Stimulated activated naive CD8-positive, alpha-beta T cell treated with anti-CD3 and anti-CD28 coated beads, Interleukin-15, Interleukin-2, amounts not matched to agents 100 ng/mL and 50 ng/mL, for 24 hours (primary cell): ENCODE results near the gene MT1HL1.

ENCODE experiments used
- H3K27ac Mint-ChIP-seq: one replicate; pipeline ENCODE4 v1.8.0; 2021; ENCODE audit warnings: mild to moderate bottlenecking, mixed read lengths
- H3K27me3 Mint-ChIP-seq: one replicate; pipeline ENCODE4 v1.8.0; 2021; ENCODE audit warnings: mixed read lengths
- H3K36me3 Mint-ChIP-seq: one replicate; pipeline ENCODE4 v1.8.0; 2021; ENCODE audit warnings: low read depth, mixed read lengths
- H3K4me1 Mint-ChIP-seq: one replicate; pipeline ENCODE4 v1.8.0; 2021; ENCODE audit warnings: low read depth, mixed read lengths
- H3K4me3 Mint-ChIP-seq: one replicate; pipeline ENCODE4 v1.8.0; 2021; ENCODE audit warnings: mild to moderate bottlenecking, mixed read lengths
- H3K9me3 Mint-ChIP-seq: one replicate; pipeline ENCODE4 v1.8.0; 2021; ENCODE audit warnings: mixed read lengths

MT1HL1 gene

DNA sequence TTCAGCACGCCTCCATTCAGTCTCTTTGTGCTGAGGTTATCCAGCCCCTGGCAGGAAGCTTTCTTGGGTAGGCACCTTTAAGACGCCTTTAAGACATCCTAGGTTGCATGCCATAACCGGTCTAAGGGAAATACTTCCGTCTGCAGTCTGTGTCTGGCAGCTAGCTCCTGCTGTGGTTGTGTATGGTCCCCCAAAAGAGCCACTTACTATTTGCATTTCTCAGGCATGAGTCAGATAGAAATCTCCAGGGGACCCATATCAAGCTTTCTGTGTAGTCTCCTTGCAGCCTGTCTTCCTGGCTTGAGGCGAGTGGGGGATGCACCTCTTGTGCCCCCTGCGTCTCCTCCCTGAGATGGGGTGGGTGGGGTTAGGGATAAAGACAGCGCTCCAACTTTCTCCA, 27.8 kb upstream of the MT1HL1 start:
- Mint-ChIP-seq H3K9me3 (no peaks in the 10 kb centered on the region), H3K27ac (no peak overlapping the region), H3K36me3 (no peaks in the 10 kb centered on the region), H3K4me1 (no peaks in the 10 kb centered on the region), H3K27me3 (peaks cover 8% of the 10 kb centered on the region), H3K4me3 (no peak overlapping the region)

DNA sequence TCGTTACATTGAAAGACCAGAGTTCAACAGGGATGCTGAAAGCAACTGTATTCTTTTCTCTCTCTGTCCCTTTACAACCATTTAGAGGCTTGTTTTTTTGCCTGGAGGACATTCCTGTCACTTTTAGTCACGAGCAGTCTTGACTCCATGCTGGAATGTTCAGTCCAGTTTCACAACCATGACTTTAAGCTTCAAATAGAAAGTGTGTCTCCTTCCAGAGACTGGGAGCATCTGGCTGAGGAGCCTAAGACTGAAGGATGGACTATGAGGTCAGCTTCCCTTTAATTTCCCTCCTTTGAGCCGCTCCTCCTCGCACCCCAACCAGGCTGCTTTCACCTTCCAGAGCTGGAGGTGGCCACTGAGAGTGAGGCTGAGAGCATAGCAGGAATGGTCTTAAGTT, 27.2 kb upstream of the MT1HL1 start:
- no peaks in the 10 kb centered on the region for H3K4me1 Mint-ChIP-seq
- peaks cover 8% of the 10 kb centered on the region for H3K27me3 Mint-ChIP-seq
- no peaks in the 10 kb centered on the region for H3K36me3 Mint-ChIP-seq
- no peak overlapping the region for H3K27ac Mint-ChIP-seq
- no peak overlapping the region for H3K4me3 Mint-ChIP-seq
- H3K9me3 Mint-ChIP-seq, result no peaks in the 10 kb centered on the region

DNA sequence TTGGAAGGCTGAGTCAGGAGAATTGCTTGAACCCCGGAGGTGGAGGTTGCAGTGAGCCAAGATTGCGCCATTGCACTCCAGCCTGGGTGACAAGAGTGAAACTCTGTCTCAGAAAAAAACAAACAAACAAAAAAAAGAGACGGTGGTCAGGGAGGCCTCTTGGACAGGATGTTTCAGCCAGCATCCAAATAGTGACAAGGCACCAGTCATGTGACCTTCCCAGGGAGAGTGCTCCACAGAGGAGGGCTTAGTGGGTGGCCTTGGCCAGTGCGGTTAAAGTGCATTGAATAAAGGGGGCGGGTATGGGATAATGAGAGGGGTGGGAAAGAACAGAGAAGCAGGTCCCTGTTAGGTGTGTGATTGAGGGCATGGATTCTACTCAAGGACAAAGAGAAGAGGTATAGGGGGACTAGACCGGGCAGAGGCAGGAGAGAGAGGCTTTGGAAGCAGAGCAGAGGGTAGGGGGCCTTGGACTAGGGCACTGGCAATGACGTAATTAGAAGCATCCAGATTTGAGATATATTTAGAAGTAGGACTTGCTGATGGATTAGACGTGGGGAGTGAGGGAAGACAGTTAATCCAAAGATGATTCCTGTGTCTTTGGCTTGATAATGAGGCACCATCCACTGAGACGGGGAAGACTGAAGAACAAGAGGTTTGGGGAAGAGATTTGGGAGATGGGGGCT, 25.8 kb upstream of the MT1HL1 start:
- H3K27ac Mint-ChIP-seq, result no peak overlapping the region
- H3K4me1 Mint-ChIP-seq, result no peaks in the 10 kb centered on the region
- peaks cover 8% of the 10 kb centered on the region for H3K27me3 Mint-ChIP-seq
- H3K36me3 Mint-ChIP-seq, result no peaks in the 10 kb centered on the region
- H3K4me3 Mint-ChIP-seq, result no peak overlapping the region
- H3K9me3 Mint-ChIP-seq, result peaks cover 5% of the 10 kb centered on the region

DNA sequence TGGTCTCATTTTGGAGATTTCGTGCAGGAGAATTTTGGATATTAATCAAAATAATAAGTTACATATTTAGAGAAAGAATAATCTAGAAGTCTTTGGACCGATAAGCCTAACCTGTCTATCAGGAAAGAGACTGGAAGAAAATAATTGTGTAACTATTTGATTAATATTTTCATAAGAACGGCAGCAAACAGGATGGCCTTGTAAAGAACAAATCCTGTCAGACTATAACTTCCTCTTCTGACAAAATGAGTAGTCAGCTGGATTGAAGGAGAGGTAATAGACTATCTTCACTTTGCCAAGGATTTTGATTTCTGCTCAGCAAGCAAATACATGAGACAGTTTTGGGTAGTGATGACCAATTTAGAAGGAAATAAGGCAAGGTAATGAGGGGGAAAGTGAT, 25.0 kb upstream of the MT1HL1 start:
- peaks cover 5% of the 10 kb centered on the region for H3K9me3 Mint-ChIP-seq
- H3K36me3 Mint-ChIP-seq, result no peaks in the 10 kb centered on the region
- no peaks in the 10 kb centered on the region for H3K4me1 Mint-ChIP-seq
- no peak overlapping the region for H3K27ac Mint-ChIP-seq
- no peak overlapping the region for H3K4me3 Mint-ChIP-seq
- peaks cover 4% of the 10 kb centered on the region for H3K27me3 Mint-ChIP-seq

DNA sequence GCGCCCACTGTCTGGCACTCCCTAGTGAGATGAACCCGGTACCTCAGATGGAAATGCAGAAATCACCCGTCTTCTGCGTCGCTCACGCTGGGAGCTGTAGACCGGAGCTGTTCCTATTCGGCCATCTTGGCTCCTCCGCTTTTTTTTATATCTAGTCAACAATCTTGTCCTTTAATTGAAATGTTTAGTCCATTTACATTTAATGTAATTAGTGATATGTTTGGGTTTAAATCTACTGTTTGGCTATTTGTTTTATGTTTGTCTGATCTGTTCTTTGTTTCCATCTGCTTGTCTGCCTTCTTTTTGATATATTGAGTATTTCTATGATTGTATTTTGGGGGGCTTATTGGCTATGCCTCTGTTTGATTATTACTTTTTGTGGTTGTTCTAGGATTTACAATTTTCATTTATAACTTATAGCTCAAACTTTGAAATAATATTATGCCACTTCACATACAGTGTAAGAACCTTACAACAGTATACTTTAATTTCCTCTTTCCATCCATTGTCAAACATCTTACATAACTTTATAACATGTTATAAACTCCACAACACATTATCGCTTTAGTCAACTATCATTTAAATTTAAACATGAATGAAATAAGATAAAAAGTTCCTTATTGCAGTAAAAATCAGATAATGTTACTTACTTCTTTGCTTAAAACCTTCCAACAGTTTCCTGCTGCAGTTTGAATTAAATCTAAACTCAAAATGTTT, 21.3 kb upstream of the MT1HL1 start:
- Mint-ChIP-seq H3K36me3 (no peaks in the 10 kb centered on the region), H3K4me1 (no peaks in the 10 kb centered on the region), H3K27ac (no peak overlapping the region), H3K27me3 (peaks cover 4% of the 10 kb centered on the region), H3K9me3 (peaks cover 5% of the 10 kb centered on the region), H3K4me3 (no peak overlapping the region)

DNA sequence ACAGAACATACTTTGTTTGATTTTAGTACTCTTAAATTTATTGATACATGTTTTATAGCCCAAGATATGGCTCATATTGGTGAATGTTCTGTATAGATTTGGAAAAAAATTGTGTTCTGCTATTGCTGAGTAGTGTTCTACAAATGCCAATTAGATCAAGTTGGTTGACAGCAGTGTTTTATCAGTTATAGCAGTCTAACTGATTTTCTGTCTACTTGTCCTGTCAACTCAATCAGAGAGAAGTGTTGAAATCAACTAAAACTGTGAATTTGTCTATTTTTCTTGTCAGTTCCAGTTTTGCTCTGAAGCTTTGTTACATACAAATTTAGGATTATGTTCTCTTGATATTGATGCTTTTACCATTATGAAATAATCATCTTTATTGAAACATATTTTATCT, 14.7 kb upstream of the MT1HL1 start:
- H3K4me3 Mint-ChIP-seq, result no peak overlapping the region
- H3K27ac Mint-ChIP-seq, result no peak overlapping the region
- H3K36me3 Mint-ChIP-seq, result no peaks in the 10 kb centered on the region

DNA sequence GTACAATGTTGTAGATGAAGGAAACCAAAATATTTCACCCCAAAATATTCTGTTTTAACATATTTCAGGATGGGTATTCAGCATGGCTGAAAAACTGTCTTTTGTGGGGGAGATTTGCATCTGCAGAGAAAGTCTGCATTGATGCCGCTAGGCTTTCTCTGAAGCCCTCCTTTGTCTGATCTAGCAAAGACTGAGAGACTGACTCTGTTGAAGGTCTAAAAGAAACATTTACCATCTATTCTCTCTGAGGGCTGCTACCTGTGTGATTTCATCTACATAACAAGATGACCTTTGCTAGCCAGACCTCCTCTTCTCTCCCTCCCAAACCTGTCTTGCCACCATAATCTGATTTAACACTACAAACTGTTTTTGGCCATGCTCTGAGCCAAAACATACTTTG, 12.4 kb upstream of the MT1HL1 start:
- Mint-ChIP-seq H3K9me3 (no peaks in the 10 kb centered on the region), H3K4me3 (no peak overlapping the region)

More for the DNA sequence above, 14.7 kb upstream of the MT1HL1 start:
- H3K4me1 Mint-ChIP-seq, result no peaks in the 10 kb centered on the region
- peaks cover 14% of the 10 kb centered on the region for H3K27me3 Mint-ChIP-seq
- no peaks in the 10 kb centered on the region for H3K9me3 Mint-ChIP-seq

DNA sequence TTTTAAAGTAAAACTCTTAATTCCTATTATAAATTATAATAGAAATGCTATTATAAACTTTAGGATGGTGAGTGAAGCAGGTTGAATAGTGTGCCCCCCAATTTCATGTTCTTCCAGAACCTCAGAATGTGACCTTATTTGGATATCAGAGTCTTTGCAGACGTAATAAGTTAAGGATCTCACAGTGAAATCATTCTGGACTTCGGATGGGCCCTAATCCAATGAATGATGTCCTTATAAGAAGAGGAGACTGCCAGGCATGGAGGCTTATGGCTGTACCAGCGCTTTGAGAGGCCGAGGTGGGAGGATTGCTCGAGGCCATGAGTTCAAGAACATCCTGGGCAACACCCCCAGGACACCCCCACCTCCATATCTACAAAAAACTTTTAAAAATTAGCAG, 9.4 kb upstream of the MT1HL1 start:
- no peak overlapping the region for H3K4me3 Mint-ChIP-seq
- H3K9me3 Mint-ChIP-seq, result no peaks in the 10 kb centered on the region
- H3K27ac Mint-ChIP-seq, result no peak overlapping the region
- H3K4me1 Mint-ChIP-seq, result no peaks in the 10 kb centered on the region
- no peaks in the 10 kb centered on the region for H3K36me3 Mint-ChIP-seq
- peaks cover 14% of the 10 kb centered on the region for H3K27me3 Mint-ChIP-seq

More for the DNA sequence above, 12.4 kb upstream of the MT1HL1 start:
- no peak overlapping the region for H3K27ac Mint-ChIP-seq
- H3K4me1 Mint-ChIP-seq, result no peaks in the 10 kb centered on the region
- peaks cover 14% of the 10 kb centered on the region for H3K27me3 Mint-ChIP-seq
- H3K36me3 Mint-ChIP-seq, result no peaks in the 10 kb centered on the region

DNA sequence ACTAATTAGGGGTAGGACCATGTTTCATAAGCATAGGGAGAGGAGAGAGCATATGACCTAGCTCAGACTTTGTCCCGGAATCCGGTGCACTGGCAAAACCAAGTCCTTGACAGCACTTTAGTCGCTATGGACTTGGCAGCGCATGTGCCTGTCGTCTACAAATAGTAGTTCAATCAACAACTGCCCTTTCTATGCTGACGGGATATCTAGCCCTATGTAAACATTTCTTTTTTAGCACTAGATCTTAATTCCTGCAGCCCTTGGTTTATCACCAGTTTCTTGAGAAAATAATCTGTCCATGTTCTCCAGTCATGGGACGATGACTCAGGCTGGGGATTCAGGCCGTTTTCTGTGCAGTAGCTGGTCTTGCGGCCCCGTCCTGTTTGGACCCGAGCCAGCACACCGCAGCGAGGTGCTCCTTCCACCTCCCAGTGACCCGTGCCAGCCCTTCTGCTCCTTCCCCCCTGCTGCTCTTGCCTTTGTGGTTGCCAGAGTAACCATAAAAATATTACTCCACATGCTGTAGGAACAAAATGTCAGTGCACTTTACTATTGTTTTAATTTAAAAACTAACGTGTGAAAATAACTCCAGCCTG, 8.6 kb upstream of the MT1HL1 start:
- no peak overlapping the region for H3K27ac Mint-ChIP-seq
- H3K9me3 Mint-ChIP-seq, result no peaks in the 10 kb centered on the region
- H3K4me1 Mint-ChIP-seq, result no peaks in the 10 kb centered on the region
- H3K27me3 Mint-ChIP-seq, result peaks cover 10% of the 10 kb centered on the region
- H3K4me3 Mint-ChIP-seq, result no peak overlapping the region
- H3K36me3 Mint-ChIP-seq, result no peaks in the 10 kb centered on the region

DNA sequence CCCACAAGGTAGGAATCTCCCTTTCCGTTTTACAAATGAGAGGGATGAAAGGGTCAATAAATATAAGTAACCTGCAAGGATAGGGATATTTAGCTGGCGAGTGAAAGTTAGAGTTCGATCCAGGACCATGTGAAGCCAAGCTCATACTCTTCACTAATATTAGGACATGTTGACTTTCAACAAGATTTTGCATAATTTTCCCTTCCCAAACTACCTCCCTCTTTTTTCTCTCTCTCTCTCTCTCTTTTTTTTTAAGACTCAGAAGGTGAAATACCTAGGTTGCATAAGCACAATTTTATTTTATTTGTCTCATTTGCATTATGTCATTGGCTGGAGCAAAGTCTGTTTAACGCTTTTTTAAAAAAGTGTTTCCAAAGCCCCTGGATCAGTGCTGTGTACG, 8.1 kb upstream of the MT1HL1 start:
- Mint-ChIP-seq H3K4me1 (no peaks in the 10 kb centered on the region), H3K36me3 (no peaks in the 10 kb centered on the region), H3K9me3 (no peaks in the 10 kb centered on the region), H3K27ac (no peak overlapping the region), H3K27me3 (peaks cover 10% of the 10 kb centered on the region), H3K4me3 (no peak overlapping the region)

DNA sequence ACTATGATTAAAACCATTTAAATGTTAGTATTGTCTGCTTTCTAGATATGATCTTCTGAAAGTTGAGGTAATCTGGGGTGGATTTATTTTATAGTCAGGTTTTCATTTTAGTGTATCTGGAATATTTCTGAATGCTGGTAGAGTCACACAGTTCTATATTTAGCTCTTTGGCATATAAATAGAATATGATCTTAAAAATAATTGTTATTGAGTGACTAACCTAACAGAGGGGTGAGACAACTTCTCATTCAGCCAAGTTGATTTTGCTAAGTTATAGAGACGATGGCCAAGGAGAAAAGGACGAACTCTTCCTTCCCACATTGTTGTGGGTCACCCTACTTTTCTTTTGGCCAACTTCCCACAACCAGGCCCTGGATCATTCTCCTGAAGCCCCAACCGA, 7.2 kb upstream of the MT1HL1 start:
- H3K9me3 Mint-ChIP-seq, result no peaks in the 10 kb centered on the region
- no peaks in the 10 kb centered on the region for H3K4me1 Mint-ChIP-seq
- H3K36me3 Mint-ChIP-seq, result no peaks in the 10 kb centered on the region
- H3K4me3 Mint-ChIP-seq, result no peak overlapping the region
- no peak overlapping the region for H3K27ac Mint-ChIP-seq
- peaks cover 5% of the 10 kb centered on the region for H3K27me3 Mint-ChIP-seq

DNA sequence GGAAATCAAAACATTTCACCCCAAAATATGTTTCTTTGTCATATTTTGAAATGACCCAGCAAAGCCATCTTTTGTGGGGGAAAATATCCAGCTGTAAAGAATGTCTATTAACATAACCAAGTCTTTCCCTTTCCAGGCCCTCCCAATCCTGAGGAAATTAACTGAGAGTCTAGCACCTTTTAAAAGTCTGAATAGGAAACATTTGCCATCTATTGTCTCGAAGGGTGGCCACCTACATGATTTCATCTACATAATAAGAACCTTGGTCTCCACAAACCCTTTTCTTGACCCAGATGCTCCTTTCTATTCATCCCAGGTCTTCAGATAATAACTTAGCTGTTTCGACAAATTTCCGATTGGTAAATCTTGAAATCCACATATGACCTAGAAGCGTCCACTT, 5.4 kb upstream of the MT1HL1 start:
- H3K36me3 Mint-ChIP-seq, result no peaks in the 10 kb centered on the region
- no peaks in the 10 kb centered on the region for H3K9me3 Mint-ChIP-seq
- H3K4me3 Mint-ChIP-seq, result no peak overlapping the region
- no peaks in the 10 kb centered on the region for H3K4me1 Mint-ChIP-seq
- no peak overlapping the region for H3K27ac Mint-ChIP-seq
- H3K27me3 Mint-ChIP-seq, result peaks cover 2% of the 10 kb centered on the region

DNA sequence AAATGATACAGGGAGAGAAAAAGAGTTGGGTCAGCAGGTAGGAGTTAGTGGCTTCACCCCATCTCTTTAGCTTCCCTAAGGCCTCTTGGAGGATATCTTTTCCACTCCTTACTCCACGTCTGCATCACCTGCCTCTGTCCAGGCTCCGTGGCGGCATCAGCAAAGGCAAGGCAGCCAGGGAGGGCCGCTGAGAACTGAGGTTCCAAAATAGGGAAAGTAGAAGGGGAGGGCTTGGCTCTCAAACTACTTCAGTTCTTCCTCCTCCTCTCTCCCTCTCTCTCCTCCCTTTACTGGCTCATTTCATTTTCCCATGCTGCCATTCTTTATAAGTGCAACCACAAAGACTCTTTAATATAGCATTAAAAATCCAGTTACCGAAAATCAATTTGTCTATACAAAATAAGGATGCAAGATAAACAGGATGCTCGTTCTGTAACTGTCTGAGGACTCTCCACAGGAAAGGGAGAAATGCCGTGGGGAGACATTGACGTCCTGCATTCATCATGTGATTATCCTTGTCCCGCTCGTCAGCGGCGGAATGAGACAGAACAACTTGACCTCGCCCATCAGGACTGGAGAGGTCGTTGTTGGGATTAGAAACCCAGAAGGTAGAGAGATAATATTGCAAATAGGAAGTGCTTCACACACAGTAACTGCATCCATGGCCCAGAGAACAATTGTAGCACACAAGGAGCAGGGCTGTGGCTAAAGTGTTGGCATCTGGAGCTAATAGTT, 3.1 kb upstream of the MT1HL1 start:
- Mint-ChIP-seq H3K27ac (no peak overlapping the region), H3K9me3 (no peaks in the 10 kb centered on the region), H3K4me3 (no peak overlapping the region), H3K36me3 (no peaks in the 10 kb centered on the region), H3K27me3 (no peaks in the 10 kb centered on the region), H3K4me1 (no peaks in the 10 kb centered on the region)

DNA sequence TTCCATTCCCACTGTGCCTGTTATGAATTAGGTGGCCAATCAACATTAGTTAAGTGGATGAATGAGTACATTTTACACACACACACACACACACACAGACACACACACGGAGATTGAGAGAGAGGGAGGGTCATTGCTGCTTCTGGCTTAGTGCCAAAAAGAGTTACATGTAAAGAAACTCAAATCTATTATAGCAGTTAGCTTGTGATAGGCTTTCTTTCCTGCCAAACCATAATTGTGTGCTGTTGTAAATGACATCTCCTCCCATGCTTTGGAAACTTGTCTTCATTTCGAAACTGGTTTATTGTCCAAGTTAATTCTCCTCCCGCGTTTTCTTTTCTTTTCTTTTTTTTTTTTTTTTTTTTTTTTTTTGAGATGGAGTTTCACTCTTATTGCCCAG, 1.4 kb upstream of the MT1HL1 start:
- H3K4me1 Mint-ChIP-seq, result no peaks in the 10 kb centered on the region
- no peaks in the 10 kb centered on the region for H3K27me3 Mint-ChIP-seq
- no peak overlapping the region for H3K4me3 Mint-ChIP-seq
- no peaks in the 10 kb centered on the region for H3K36me3 Mint-ChIP-seq
- H3K27ac Mint-ChIP-seq, result no peak overlapping the region
- H3K9me3 Mint-ChIP-seq, result no peaks in the 10 kb centered on the region

DNA sequence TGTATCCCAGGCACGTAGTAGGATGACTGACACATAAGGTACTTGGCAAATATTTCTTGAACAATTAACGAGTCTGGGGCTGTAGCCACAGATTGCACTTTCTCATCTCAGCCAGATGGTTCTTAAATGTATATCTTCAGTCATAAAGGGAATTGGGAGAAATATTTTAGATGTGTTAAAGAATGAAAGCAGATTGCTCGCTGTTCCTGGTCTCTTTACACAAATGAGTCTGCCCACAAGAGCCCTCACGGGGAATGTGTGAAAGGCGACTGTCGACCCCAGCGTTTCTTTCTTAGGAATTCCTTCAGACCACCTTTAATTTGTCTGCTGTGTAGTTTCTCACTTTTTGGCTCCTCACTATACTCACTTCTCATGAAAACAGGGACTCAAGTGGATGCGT, 725 bp downstream of the MT1HL1 start:
- H3K36me3 Mint-ChIP-seq, result no peaks in the 10 kb centered on the region
- H3K9me3 Mint-ChIP-seq, result no peaks in the 10 kb centered on the region
- H3K27ac Mint-ChIP-seq, result no peak overlapping the region
- H3K27me3 Mint-ChIP-seq, result no peaks in the 10 kb centered on the region
- no peaks in the 10 kb centered on the region for H3K4me1 Mint-ChIP-seq
- no peak overlapping the region for H3K4me3 Mint-ChIP-seq
